Transverse colon (tissue), 4 donors: ENCODE data around the gene DIABLO. TPM values are rescaled to one million over a fixed set of nuclear protein-coding genes. Genes with fewer than 3 reads are reported as not detected.
A peak's percentile ranks its signal among the peaks of the same experiment; 100 is the strongest.

Source experiments
- DNase-seq: peaks from one replicate; pipeline ENCODE4 v3.0.0-alpha.2; 2019
- H3K27ac ChIP-seq, 4 donors: fragments of 200-600 bp; sonication (generic); 2 replicates each; pipeline ENCODE4 v1.5.1; 2016 to 2018; ENCODE audit warnings: inconsistent platforms in 4 of 4
- H3K27me3 ChIP-seq: fragments of 200-600 bp; sonication (generic); 2 replicates; pipeline ENCODE4 v1.5.1; 2017; ENCODE audit warnings: inconsistent platforms
- H3K36me3 ChIP-seq, 4 donors: fragments of 200-600 bp; sonication (generic); 2 replicates each; pipeline ENCODE4 v1.5.1; 2017 to 2019; ENCODE audit warnings: inconsistent platforms in 4 of 4
- H3K4me1 ChIP-seq, 4 donors: fragments of 200-600 bp; sonication (generic); 2 replicates each; pipeline ENCODE4 v1.5.1; 2017 to 2020; ENCODE audit warnings: inconsistent platforms in 4 of 4
- H3K4me3 ChIP-seq, 4 donors: fragments of 200-600 bp; sonication (generic); 1 replicate in 1 of 4; 2 replicates in 3 of 4; pipeline versions ENCODE4 v1.5.1 to v1.6.1; 2017 to 2019; ENCODE audit warnings: inconsistent platforms in 4 of 4
- H3K9me3 ChIP-seq, 2 donors: fragments of 200-600 bp; sonication (generic); 2 replicates each; pipeline ENCODE4 v1.5.1; 2017 to 2019; ENCODE audit warnings: inconsistent platforms in 2 of 2
- CTCF ChIP-seq, 5 experiments: fragments of 200-600 bp in 3 of 5; fragments of 450-650 bp in 2 of 5; sonication (generic) in 3 of 5; IDR thresholded peaks; 1 replicate in 2 of 5; 2 replicates in 3 of 5; pipeline ENCODE4 v1.5.1; 2016 to 2017; ENCODE audit warnings: antibody characterized with exemption in 5 of 5, inconsistent platforms in 3 of 5, mild to moderate bottlenecking in 2 of 5, moderate library complexity in 1 of 5
- EP300 ChIP-seq: sonication (generic); formaldehyde crosslinking; IDR thresholded peaks from one replicate; pipeline ENCODE4 v1.6.1; 2017; ENCODE audit warnings: antibody characterized with exemption, low read depth
- POLR2A ChIP-seq: fragments of 450-650 bp; IDR thresholded peaks from one replicate; pipeline ENCODE4 v1.6.1; 2016; ENCODE audit warnings: antibody characterized with exemption, mild to moderate bottlenecking, moderate library complexity
- POLR2AphosphoS5 ChIP-seq, 3 donors: sonication (generic); formaldehyde crosslinking; IDR thresholded peaks; one replicate each; pipeline ENCODE4 v1.6.1; 2016; ENCODE audit warnings: antibody characterized with exemption in 3 of 3
- WGBS, 2 donors: methylation state at CpG; one replicate each; pipeline ENCODE4 v1.1.5; 2018; ENCODE audit warnings: low coverage in 1 of 2; 5-methylcytosine and 5-hydroxymethylcytosine counted together
- in situ Hi-C, 4 donors: fragments of 200-750 bp; cut with MboI; loops; one replicate each; pipeline versions ENCODE4 v1.15.0 to v1.15.1; 2017; ENCODE audit warnings: low sequenced_read_pairs in 3 of 4, low pct_ligation_motif_present in 1 of 4, low pct_unique_long_range_greater_than_20kb in 1 of 4
- intact Hi-C: fragments of 100-400 bp; cut with DNase I; formaldehyde crosslinking; loops from one replicate; pipeline ENCODE4 v1.15.1; 2023; ENCODE audit warnings: low total_unique reads
- total RNA-seq, 4 donors: library from RNA; depleted of rRNA; stranded (reverse); fragments of >200 nt; gene quantifications; one replicate each; pipeline ENCODE4 v1.1.0, GENCODE V29; 2016

DIABLO gene
- total RNA-seq, 4 donors from 2014 or later: 10.5 to 121 (median 54.3) TPM

DNA sequence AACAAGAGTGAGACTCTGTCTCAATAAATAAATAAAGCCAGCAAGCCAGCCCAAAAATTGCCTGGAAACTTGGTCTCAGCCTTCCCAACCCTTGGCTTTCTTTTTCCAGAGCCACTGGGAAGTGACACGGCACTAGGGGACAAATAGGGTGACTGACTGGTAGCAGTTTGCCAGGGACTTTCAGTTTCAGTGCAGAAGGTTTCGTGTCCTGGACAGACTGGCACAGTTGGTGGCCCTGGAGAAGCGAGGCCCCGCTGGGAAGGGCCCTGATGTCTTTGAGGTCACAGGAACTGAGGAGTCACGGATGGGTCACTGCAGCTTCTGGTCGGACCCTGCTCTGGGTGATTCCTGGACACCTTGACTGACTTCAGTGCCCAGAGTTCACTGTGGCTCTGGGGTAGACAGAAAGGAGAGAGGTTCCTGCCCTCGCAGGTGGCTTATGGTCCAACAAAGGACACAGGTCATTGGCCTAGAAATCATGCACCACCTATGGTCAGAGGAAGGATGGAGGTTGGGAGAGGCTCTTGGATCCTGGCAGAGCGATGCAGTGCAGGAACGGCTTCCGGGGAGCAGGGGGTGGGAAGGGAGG is 40.3 kb downstream of the DIABLO start:
- Histone ChIP-seq H3K4me3 (no peak overlapping the region), H3K27me3 (peaks cover 6% of the 10 kb centered on the region), H3K9me3 (no peaks in the 10 kb centered on the region), H3K27ac (no peak overlapping the region), H3K4me1 (peaks cover 5 to 9% (median 7%) of the 10 kb centered on the region in 4 donors), H3K36me3 (no peaks in the 10 kb centered on the region)
- TF ChIP-seq CTCF (IDR thresholded peaks at IDR 0.05) (no peak), POLR2AphosphoS5 (IDR thresholded peaks at IDR 0.05) (no peak), EP300 (no peak), POLR2A (no peak)
- intact Hi-C loops (no loop called here), in situ Hi-C loops (loop anchor here in 2 of 4 donors (10.0 to 25.0 kb wide), 2 partner anchors 51 to 273 kb away; partner anchors contain the start of gene CFAP251 (in 1 of the 2))
- no peak for DNase-seq
- WGBS, 2 donors: 86% methylated on average over 10 of the region's 10 CpGs; no CpG with 5 or more reads in 1 of the 2 donors

GRCh38 chr12:122185079-122185478 is 40.8 kb downstream of the DIABLO start:
- intact Hi-C loops (no loop called here), in situ Hi-C loops (loop anchor here in 2 of 4 donors (10.0 to 25.0 kb wide), 2 partner anchors 50 to 273 kb away; partner anchors contain the start of gene CFAP251 (in 1 of the 2))
- no peak for TF ChIP-seq POLR2AphosphoS5 (IDR thresholded peaks at IDR 0.05)
- TF ChIP-seq CTCF (IDR thresholded peaks at IDR 0.05): no peak
- TF ChIP-seq POLR2A: no peak
- no peak for TF ChIP-seq EP300
- no peak for DNase-seq
- no peaks in the 10 kb centered on the region for H3K9me3 ChIP-seq
- H3K36me3 ChIP-seq: no peaks in the 10 kb centered on the region
- peaks cover 5 to 9% (median 7%) of the 10 kb centered on the region in 4 donors for H3K4me1 ChIP-seq
- no peak overlapping the region for H3K27ac ChIP-seq
- H3K27me3 ChIP-seq: peaks cover 6% of the 10 kb centered on the region
- no peak overlapping the region for H3K4me3 ChIP-seq
- 87 to 88% methylated on average over 3 to 7 of the region's 7 CpGs for WGBS, 2 donors

DNA sequence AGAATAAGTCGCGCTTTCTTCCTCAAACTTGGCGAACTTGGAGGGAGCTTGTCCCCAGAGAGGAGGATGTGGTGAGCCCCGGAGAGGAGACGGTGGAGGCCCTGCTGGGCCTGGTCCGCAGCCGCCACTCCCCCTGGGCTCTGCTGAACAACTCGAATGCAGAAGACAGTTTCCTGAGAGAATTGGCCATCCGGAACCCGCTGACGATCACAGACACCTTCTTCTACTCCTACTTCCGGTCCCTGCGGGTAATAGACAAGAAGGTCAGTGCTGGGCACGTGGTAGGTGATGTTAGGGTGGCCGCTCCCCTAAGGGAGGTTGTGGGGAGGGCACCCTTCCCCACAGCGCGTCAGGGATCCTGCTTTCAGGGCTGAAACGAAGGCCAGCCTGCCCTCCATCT is 41.3 kb downstream of the DIABLO start:
- Histone ChIP-seq H3K36me3 (no peaks in the 10 kb centered on the region), H3K4me3 (no peak overlapping the region), H3K9me3 (no peaks in the 10 kb centered on the region), H3K27me3 (peaks cover 6% of the 10 kb centered on the region), H3K27ac (no peak overlapping the region), H3K4me1 (peaks cover 5 to 9% (median 7%) of the 10 kb centered on the region in 4 donors)
- DNase-seq: no peak
- TF ChIP-seq CTCF (IDR thresholded peaks at IDR 0.05) (no peak), POLR2AphosphoS5 (IDR thresholded peaks at IDR 0.05) (no peak), EP300 (no peak), POLR2A (no peak)
- 81 to 92% methylated on average over 2 to 18 of the region's 18 CpGs for WGBS, 2 donors
- intact Hi-C loops: no loop called here
- in situ Hi-C loops: loop anchor here in 2 of 4 donors (10.0 to 25.0 kb wide), 2 partner anchors 50 to 272 kb away; partner anchors contain the start of gene CFAP251 (in 1 of the 2)

- in situ Hi-C loops: loop anchor here in 2 of 4 donors (10.0 to 25.0 kb wide), 2 partner anchors 49 to 271 kb away; partner anchors contain the start of gene CFAP251 (in 1 of the 2)
Observed at GRCh38 chr12:122183588-122183940, 42.3 kb downstream of the DIABLO start.

More at GRCh38 chr12:122183588-122183940, 42.3 kb downstream of the DIABLO start:
- Histone ChIP-seq H3K9me3 (no peaks in the 10 kb centered on the region), H3K4me1 (peaks cover 5 to 9% (median 7%) of the 10 kb centered on the region in 4 donors), H3K27me3 (peaks cover 6% of the 10 kb centered on the region), H3K36me3 (no peaks in the 10 kb centered on the region), H3K27ac (no peak overlapping the region), H3K4me3 (peak overlapping the region in 3 of 4 donors; percentile 42 to 51 (median 51))
- intact Hi-C loops: no loop called here
- 80% methylated on average over 10 of the region's 10 CpGs; no CpG with 5 or more reads in 1 of the 2 donors for WGBS, 2 donors
- DNase-seq: no peak
- no peak for TF ChIP-seq CTCF (IDR thresholded peaks at IDR 0.05)
- no peak for TF ChIP-seq POLR2A
- TF ChIP-seq POLR2AphosphoS5 (IDR thresholded peaks at IDR 0.05): no peak
- no peak for TF ChIP-seq EP300
